Endothelial cell of umbilical vein (primary cell): Measurements from ENCODE around the gene MAGOHB. TPM values are rescaled to one million over a fixed set of nuclear protein-coding genes. Genes with fewer than 3 reads are reported as not detected.

ENCODE experiments used
- BruUV-seq: library from RNA; stranded (reverse); fragments of 400-500 nt; replicated peaks from 2 replicates; lab custom pipeline; 2021; lab: Mats Ljungman, UMichigan
- CTCF ChIA-PET: fragments of 300-600, 350-600 bp; sonication (Branson Sonifier 250); formaldehyde crosslinking; loops from one replicate; lab custom pipeline; 2021; ENCODE audit warnings: antibody characterized with exemption, inconsistent platforms; lab: Charles Lee
- POLR2A ChIA-PET: fragments of 300-600, 350-600 bp; sonication (Branson Sonifier 250); formaldehyde crosslinking; loops from one replicate; lab custom pipeline; 2021; ENCODE audit warnings: antibody characterized with exemption, inconsistent platforms; lab: Charles Lee
- DNase-seq: peaks from one replicate; pipeline ENCODE4 v3.0.0-alpha.2; 2011; ENCODE audit warnings: low read depth, low spot score
- FAIRE-seq: peaks from 2 replicates; lab custom pipeline; 2011; peaks lifted over from hg19 to GRCh38; lab: Jason Lieb, UNC
- H2AFZ ChIP-seq: 2 replicates; pipeline ENCODE4 v1.6.0; 2012; ENCODE audit warnings: low read depth, low read length, control low read depth, inconsistent platforms
- H3K27ac ChIP-seq: 2 replicates; pipeline ENCODE4 v1.5.1; 2011; ENCODE audit warnings: low read depth, mild to moderate bottlenecking, control low read depth, low read length, moderate library complexity; ENCODE audit not compliant: insufficient read depth
- H3K27me3 ChIP-seq, 2 experiments: 2 replicates each; pipeline versions ENCODE4 v1.6.0 to v1.6.1; 2011; ENCODE audit warnings: low read length in 2 of 2, mixed read lengths in 1 of 2; ENCODE audit not compliant: control insufficient read depth in 2 of 2, insufficient read depth in 2 of 2
- H3K36me3 ChIP-seq, 2 experiments: 2 replicates in 1 of 2; 3 replicates in 1 of 2; pipeline ENCODE4 v1.5.1; 2011; ENCODE audit warnings: low read length in 2 of 2, mild to moderate bottlenecking in 1 of 2, moderate library complexity in 1 of 2; ENCODE audit not compliant: control insufficient read depth in 2 of 2, insufficient read depth in 2 of 2; ENCODE audit errors: extremely low read depth in 1 of 2
- H3K4me1 ChIP-seq: 3 replicates; pipeline ENCODE4 v1.5.1; 2011; ENCODE audit warnings: mild to moderate bottlenecking, low read length; ENCODE audit not compliant: control insufficient read depth, insufficient read depth; ENCODE audit errors: extremely low read depth
- H3K4me2 ChIP-seq: 2 replicates; pipeline ENCODE4 v1.6.1; 2011; ENCODE audit warnings: low read length, control low read depth, mixed read lengths; ENCODE audit not compliant: insufficient read depth
- H3K4me3 ChIP-seq, 3 experiments: fragments of 200-600 bp in 1 of 3; sonication (generic), shearing (Covaris generic) in 1 of 3; replicated peaks in 1 of 3; 2 replicates each; pipeline ENCODE4 v1.5.1; 2011 to 2016; ENCODE audit warnings: control low read depth in 3 of 3, low read length in 3 of 3, mild to moderate bottlenecking in 2 of 3, inconsistent platforms in 1 of 3, low read depth in 1 of 3, moderate library complexity in 1 of 3; ENCODE audit not compliant: insufficient read depth in 1 of 3
- H3K79me2 ChIP-seq: 2 replicates; pipeline ENCODE4 v1.6.0; 2012; ENCODE audit warnings: low read length, inconsistent platforms; ENCODE audit not compliant: control insufficient read depth, insufficient read depth
- H3K9ac ChIP-seq: replicated peaks from 2 replicates; pipeline ENCODE3; 2011; ENCODE audit warnings: low read length, control low read depth; ENCODE audit not compliant: insufficient read depth; ENCODE audit errors: extremely low read depth
- H3K9me1 ChIP-seq: replicated peaks from 3 replicates; pipeline ENCODE4 v1.6.0; 2011; ENCODE audit warnings: mild to moderate bottlenecking, low read length; ENCODE audit not compliant: control insufficient read depth, insufficient read depth; ENCODE audit errors: extremely low read depth
- H3K9me3 ChIP-seq: replicated peaks from 2 replicates; pipeline ENCODE4 v1.5.1; 2012; ENCODE audit warnings: low read length, inconsistent platforms; ENCODE audit not compliant: control insufficient read depth, insufficient read depth
- H4K20me1 ChIP-seq: replicated peaks from 2 replicates; pipeline ENCODE3; 2011; ENCODE audit warnings: mild to moderate bottlenecking, low read length; ENCODE audit not compliant: control insufficient read depth, insufficient read depth; ENCODE audit errors: extremely low read depth
- CTCF ChIP-seq, 2 donors: IDR thresholded peaks; 1 replicate in 1 of 2; 2 replicates in 1 of 2; pipeline ENCODE4 v1.5.1; 2011; ENCODE audit warnings: low read length in 2 of 2, mild to moderate bottlenecking in 2 of 2, moderate library complexity in 2 of 2, control low read depth in 1 of 2, inconsistent platforms in 1 of 2, low read depth in 1 of 2; ENCODE audit not compliant: insufficient read depth in 1 of 2; ENCODE audit errors: extremely low read depth in 1 of 2
- EZH2 ChIP-seq: IDR thresholded peaks from 2 replicates; pipeline ENCODE4 v1.6.1; 2012; ENCODE audit warnings: borderline replicate concordance, low read depth, mild to moderate bottlenecking, moderate library complexity, low read length, inconsistent platforms; ENCODE audit not compliant: severe bottlenecking
- FOS ChIP-seq: IDR thresholded peaks from 2 replicates; pipeline ENCODE4 v1.6.1; 2011; ENCODE audit warnings: mild to moderate bottlenecking, low read length, moderate library complexity, borderline replicate concordance; ENCODE audit not compliant: insufficient read depth
- GATA2 ChIP-seq: IDR thresholded peaks from 2 replicates; pipeline ENCODE4 v1.7.0; 2011; ENCODE audit warnings: low read depth, mild to moderate bottlenecking, moderate library complexity, mixed read lengths, low read length; ENCODE audit not compliant: insufficient read length, insufficient read depth
- JUN ChIP-seq: IDR thresholded peaks from 2 replicates; pipeline ENCODE4 v1.6.1; 2011; ENCODE audit warnings: borderline replicate concordance, low read depth; ENCODE audit not compliant: insufficient read length, insufficient read depth
- MAX ChIP-seq: IDR thresholded peaks from 2 replicates; pipeline ENCODE4 v1.6.1; 2011; ENCODE audit not compliant: insufficient read depth, insufficient read length
- MYC ChIP-seq: IDR thresholded peaks from one replicate; pipeline ENCODE4 v1.6.1; 2011; ENCODE audit warnings: mild to moderate bottlenecking, low read depth, low read length
- POLR2A ChIP-seq: IDR thresholded peaks from 2 replicates; pipeline ENCODE4 v1.6.1; 2012; ENCODE audit warnings: low read depth, mild to moderate bottlenecking, control low read depth, low read length
- POLR2AphosphoS5 ChIP-seq: IDR thresholded peaks from 2 replicates; pipeline ENCODE4 v1.6.1; 2012; ENCODE audit warnings: low read depth, mild to moderate bottlenecking, control low read depth, low read length, moderate library complexity; ENCODE audit not compliant: insufficient read depth
- dilution Hi-C: fragments of 300-500 bp; cut with MboI; formaldehyde crosslinking; loops from one replicate; pipeline ENCODE4 v1.15.0; 2019; ENCODE audit warnings: low sequenced_read_pairs; ENCODE audit not compliant: extremely low pct_ligation_motif_present
- intact Hi-C: fragments of 100-400 bp; cut with micrococcal nuclease; formaldehyde crosslinking; loops from one replicate; pipeline ENCODE4 v1.10.0; 2022
- polyA plus RNA-seq, 4 experiments: library from polyadenylated mRNA; depleted of rRNA in 3 of 4; stranded (reverse) in 3 of 4; unstranded in 1 of 4; fragments of >200 nt; gene quantifications; 2 replicates each; pipeline versions ENCODE4 v1.2.1 to v1.2.3, GENCODE V29; 2011 to 2012; ENCODE audit warnings: missing spikeins in 1 of 4
- total RNA-seq: library from RNA; stranded (reverse); gene quantifications from 2 replicates; pipeline ENCODE4 v1.2.3, GENCODE V29; 2021

Gene MAGOHB
- total and polyA plus RNA-seq, 2 donors (not counting 3 experiments of a cell fraction or from before 2014, with no cell fraction given): 8.9 to 48.3 TPM

GRCh38 chr12:10567813-10568212 is 45.6 kb downstream of the MAGOHB start:
- no peaks in the 10 kb centered on the region for H4K20me1 ChIP-seq
- H3K36me3 ChIP-seq: no peaks in the 10 kb centered on the region
- dilution Hi-C loops (no loop called here), intact Hi-C loops (loop anchor here (10.0 kb wide), 2 partner anchors 533 to 813 kb away; partner anchors contain the start of gene CLEC9A)
- no peak overlapping the region for H2AFZ ChIP-seq
- H3K27me3 ChIP-seq: no peaks in the 10 kb centered on the region
- no peak overlapping the region for H3K27ac ChIP-seq
- BruUV-seq: no TSS peak
- DNase-seq (no peak), FAIRE-seq (no peak)
- H3K9ac ChIP-seq: no peak overlapping the region
- no peak overlapping the region for H3K4me2 ChIP-seq
- no peak for TF ChIP-seq FOS
- no peak for TF ChIP-seq POLR2A
- no peak for TF ChIP-seq GATA2
- TF ChIP-seq JUN: no peak
- no peak for TF ChIP-seq MAX
- no peak for TF ChIP-seq EZH2
- no peak for TF ChIP-seq POLR2AphosphoS5
- TF ChIP-seq CTCF (IDR thresholded peaks at IDR 0.05; ENCODE audit: extremely low read depth in 1 of 2, insufficient read depth in 1 of 2, low read depth in 1 of 2, low read length in 2 of 2): no peak
- no peak for TF ChIP-seq MYC
- H3K79me2 ChIP-seq: no peaks in the 10 kb centered on the region
- CTCF ChIA-PET: no interaction called here
- no peaks in the 10 kb centered on the region for H3K4me1 ChIP-seq
- no peaks in the 10 kb centered on the region for H3K9me1 ChIP-seq
- POLR2A ChIA-PET: no interaction called here
- no peaks in the 10 kb centered on the region for H3K9me3 ChIP-seq
- H3K4me3 ChIP-seq: no peak overlapping the region
